T-helper 1 cell treated with Interleukin-12 subunit alpha and Interleukin-12 subunit beta and Interleukin-4 antibody, amounts not matched to agents 30 μg/mL and 1 μg/mL, for 36 hours (primary cell): ENCODE measurements around the gene DOCK4.
A peak's percentile ranks its signal among the peaks of the same experiment; 100 is the strongest.

Experiments used
- H3K27ac Mint-ChIP-seq: one replicate; pipeline ENCODE4 v1.8.0; 2021; ENCODE audit warnings: mild to moderate bottlenecking, mixed read lengths
- H3K27me3 Mint-ChIP-seq: one replicate; pipeline ENCODE4 v1.8.0; 2021; ENCODE audit warnings: low read depth, mixed read lengths
- H3K36me3 Mint-ChIP-seq: one replicate; pipeline ENCODE4 v1.8.0; 2021; ENCODE audit warnings: low read depth, mixed read lengths
- H3K4me1 Mint-ChIP-seq: one replicate; pipeline ENCODE4 v1.8.0; 2021; ENCODE audit warnings: low read depth, mixed read lengths
- H3K4me3 Mint-ChIP-seq: one replicate; pipeline ENCODE4 v1.8.0; 2021; ENCODE audit warnings: mild to moderate bottlenecking, moderate library complexity, mixed read lengths
- H3K9me3 Mint-ChIP-seq: one replicate; pipeline ENCODE4 v1.8.0; 2021; ENCODE audit warnings: mixed read lengths

DOCK4 gene

GRCh38 chr7:112205343-112206237 lies 609 bp downstream of the DOCK4 start:
- H3K9me3 Mint-ChIP-seq, result no peaks in the 10 kb centered on the region
- H3K27ac Mint-ChIP-seq, result no peak overlapping the region
- peak overlapping the region; percentile 94 for H3K4me3 Mint-ChIP-seq
- H3K4me1 Mint-ChIP-seq, result peaks cover 26% of the 10 kb centered on the region
- no peaks in the 10 kb centered on the region for H3K36me3 Mint-ChIP-seq
- peaks cover 40% of the 10 kb centered on the region for H3K27me3 Mint-ChIP-seq

GRCh38 chr7:112204499-112205342 lies 1.5 kb downstream of the DOCK4 start:
- H3K27me3 Mint-ChIP-seq, result peaks cover 44% of the 10 kb centered on the region
- peaks cover 26% of the 10 kb centered on the region for H3K4me1 Mint-ChIP-seq
- H3K27ac Mint-ChIP-seq, result no peak overlapping the region
- H3K9me3 Mint-ChIP-seq, result no peaks in the 10 kb centered on the region
- H3K36me3 Mint-ChIP-seq, result no peaks in the 10 kb centered on the region
- peak overlapping the region; percentile 94 for H3K4me3 Mint-ChIP-seq

- H3K4me3 Mint-ChIP-seq, result no peak overlapping the region
- no peaks in the 10 kb centered on the region for H3K9me3 Mint-ChIP-seq
- H3K27ac Mint-ChIP-seq, result no peak overlapping the region
- peaks cover 26% of the 10 kb centered on the region for H3K4me1 Mint-ChIP-seq
- H3K36me3 Mint-ChIP-seq, result no peaks in the 10 kb centered on the region
- H3K27me3 Mint-ChIP-seq, result peaks cover 44% of the 10 kb centered on the region
Measured at GRCh38 chr7:112203365-112203739, 2.8 kb downstream of the DOCK4 start.

- no peak overlapping the region for H3K27ac Mint-ChIP-seq
- peaks cover 26% of the 10 kb centered on the region for H3K4me1 Mint-ChIP-seq
- H3K4me3 Mint-ChIP-seq, result no peak overlapping the region
- H3K36me3 Mint-ChIP-seq, result no peaks in the 10 kb centered on the region
- H3K27me3 Mint-ChIP-seq, result peaks cover 44% of the 10 kb centered on the region
- no peaks in the 10 kb centered on the region for H3K9me3 Mint-ChIP-seq
Measured at GRCh38 chr7:112202816-112203215, 3.4 kb downstream of the DOCK4 start.

- Mint-ChIP-seq H3K4me1 (peaks cover 20% of the 10 kb centered on the region), H3K4me3 (no peak overlapping the region), H3K27ac (no peak overlapping the region), H3K27me3 (peaks cover 44% of the 10 kb centered on the region), H3K36me3 (no peaks in the 10 kb centered on the region), H3K9me3 (no peaks in the 10 kb centered on the region)
Measured at GRCh38 chr7:112201839-112202238, 4.4 kb downstream of the DOCK4 start.

- H3K9me3 Mint-ChIP-seq, result no peaks in the 10 kb centered on the region
- peaks cover 44% of the 10 kb centered on the region for H3K27me3 Mint-ChIP-seq
- no peaks in the 10 kb centered on the region for H3K36me3 Mint-ChIP-seq
- peaks cover 20% of the 10 kb centered on the region for H3K4me1 Mint-ChIP-seq
- H3K27ac Mint-ChIP-seq, result no peak overlapping the region
- H3K4me3 Mint-ChIP-seq, result no peak overlapping the region
Measured at GRCh38 chr7:112201411-112201810, 4.8 kb downstream of the DOCK4 start.

- peaks cover 13% of the 10 kb centered on the region for H3K4me1 Mint-ChIP-seq
- H3K9me3 Mint-ChIP-seq, result no peaks in the 10 kb centered on the region
- peaks cover 37% of the 10 kb centered on the region for H3K27me3 Mint-ChIP-seq
- no peaks in the 10 kb centered on the region for H3K36me3 Mint-ChIP-seq
- no peak overlapping the region for H3K27ac Mint-ChIP-seq
- H3K4me3 Mint-ChIP-seq, result no peak overlapping the region
Measured at GRCh38 chr7:112199672-112200071, 6.5 kb downstream of the DOCK4 start.

- H3K4me3 Mint-ChIP-seq, result no peak overlapping the region
- no peaks in the 10 kb centered on the region for H3K9me3 Mint-ChIP-seq
- H3K4me1 Mint-ChIP-seq, result peaks cover 8% of the 10 kb centered on the region
- no peaks in the 10 kb centered on the region for H3K36me3 Mint-ChIP-seq
- H3K27me3 Mint-ChIP-seq, result peaks cover 33% of the 10 kb centered on the region
- H3K27ac Mint-ChIP-seq, result no peak overlapping the region
Measured at GRCh38 chr7:112199035-112199655, 7.1 kb downstream of the DOCK4 start.

GRCh38 chr7:112197322-112197721 lies 8.9 kb downstream of the DOCK4 start:
- H3K27me3 Mint-ChIP-seq, result peaks cover 29% of the 10 kb centered on the region

GRCh38 chr7:112195717-112196116 lies 10.5 kb downstream of the DOCK4 start:
- H3K27me3 Mint-ChIP-seq, result peaks cover 19% of the 10 kb centered on the region
- H3K9me3 Mint-ChIP-seq, result no peaks in the 10 kb centered on the region
- H3K4me1 Mint-ChIP-seq, result no peaks in the 10 kb centered on the region
- no peaks in the 10 kb centered on the region for H3K36me3 Mint-ChIP-seq
- H3K4me3 Mint-ChIP-seq, result no peak overlapping the region
- H3K27ac Mint-ChIP-seq, result no peak overlapping the region

More at GRCh38 chr7:112197322-112197721, 8.9 kb downstream of the DOCK4 start:
- H3K27ac Mint-ChIP-seq, result no peak overlapping the region
- H3K9me3 Mint-ChIP-seq, result no peaks in the 10 kb centered on the region
- no peak overlapping the region for H3K4me3 Mint-ChIP-seq
- H3K4me1 Mint-ChIP-seq, result no peaks in the 10 kb centered on the region
- no peaks in the 10 kb centered on the region for H3K36me3 Mint-ChIP-seq

- H3K9me3 Mint-ChIP-seq, result no peaks in the 10 kb centered on the region
- peaks cover 15% of the 10 kb centered on the region for H3K27me3 Mint-ChIP-seq
- H3K36me3 Mint-ChIP-seq, result no peaks in the 10 kb centered on the region
- H3K4me3 Mint-ChIP-seq, result no peak overlapping the region
- H3K27ac Mint-ChIP-seq, result no peak overlapping the region
- no peaks in the 10 kb centered on the region for H3K4me1 Mint-ChIP-seq
Measured at GRCh38 chr7:112193915-112194502, 12.2 kb downstream of the DOCK4 start.

GRCh38 chr7:112192236-112193154 lies 13.7 kb downstream of the DOCK4 start:
- Mint-ChIP-seq H3K9me3 (no peaks in the 10 kb centered on the region), H3K27me3 (peaks cover 15% of the 10 kb centered on the region), H3K4me1 (no peaks in the 10 kb centered on the region), H3K27ac (no peak overlapping the region), H3K4me3 (no peak overlapping the region), H3K36me3 (no peaks in the 10 kb centered on the region)

GRCh38 chr7:112190120-112190519 lies 16.1 kb downstream of the DOCK4 start:
- Mint-ChIP-seq H3K27me3 (peaks cover 11% of the 10 kb centered on the region), H3K4me3 (no peak overlapping the region), H3K4me1 (no peaks in the 10 kb centered on the region), H3K9me3 (no peaks in the 10 kb centered on the region), H3K36me3 (no peaks in the 10 kb centered on the region), H3K27ac (no peak overlapping the region)
